Lower lobe of right lung (tissue), 2 donors: ENCODE measurements around the gene GTF3C2. TPM values are rescaled to one million over a fixed set of nuclear protein-coding genes. Genes with fewer than 3 reads are reported as not detected.

Experiments used
- ATAC-seq, 2 donors: fragments of 200-7000 bp; cut with Tn5 transposase; one replicate each; pipeline ENCODE4 v1.9.1; 2020 to 2022; ENCODE audit warnings: mild to moderate bottlenecking in 2 of 2, moderate library complexity in 2 of 2
- DNase-seq: peaks from one replicate; pipeline ENCODE4 v3.0.0-alpha.2; 2020
- H3K27ac ChIP-seq: fragments of 200-600 bp; one replicate; pipeline ENCODE4 v1.8.0; 2022
- H3K27me3 ChIP-seq: fragments of 200-600 bp; one replicate; pipeline ENCODE4 v1.8.0; 2022; ENCODE audit warnings: low read depth
- H3K36me3 ChIP-seq: fragments of 200-600 bp; one replicate; pipeline ENCODE4 v1.8.0; 2022; ENCODE audit warnings: mild to moderate bottlenecking
- H3K4me1 ChIP-seq: fragments of 200-600 bp; one replicate; pipeline ENCODE4 v1.8.0; 2022
- H3K4me3 ChIP-seq: fragments of 200-600 bp; one replicate; pipeline ENCODE4 v1.8.0; 2022; ENCODE audit warnings: mild to moderate bottlenecking
- H3K9me3 ChIP-seq: fragments of 200-600 bp; one replicate; pipeline ENCODE4 v1.8.0; 2022
- CTCF ChIP-seq: fragments of 200-600 bp; IDR thresholded peaks from one replicate; pipeline ENCODE4 v1.8.0; 2022; ENCODE audit warnings: antibody characterized with exemption, mild to moderate bottlenecking
- intact Hi-C: fragments of 100-400 bp; cut with DNase I; formaldehyde crosslinking; loops from one replicate; pipeline ENCODE4 v1.11.0; 2022
- total RNA-seq: library from RNA; stranded (reverse); fragmentation: NEBNext Ultra II Directional; extraction: Animal tissue kit (Norgen Biotek cat#: 25700); gene quantifications from one replicate; pipeline ENCODE4 v1.2.1, GENCODE V29; 2021
- donor health status: DM: no; HTN: yes; CAD: no; lungs with severe emphysema.

The GTF3C2 gene
- total RNA-seq, 1 donor from 2014 or later, result 56.4 TPM

GRCh38 chr2:27315122-27315521 is 41.4 kb downstream of the GTF3C2 start:
- H3K36me3 ChIP-seq, result peaks cover 29% of the 10 kb centered on the region
- no peaks in the 10 kb centered on the region for H3K27me3 ChIP-seq
- no peak overlapping the region for H3K27ac ChIP-seq
- DNase-seq, result no peak
- no peak for TF ChIP-seq CTCF
- ATAC-seq, result no peak
- no peaks in the 10 kb centered on the region for H3K9me3 ChIP-seq
- intact Hi-C loops, result no loop called here
- H3K4me1 ChIP-seq, result peaks cover 5% of the 10 kb centered on the region
- no peak overlapping the region for H3K4me3 ChIP-seq

- DNase-seq (peak; percentile 25), ATAC-seq (no peak)
Observed at GRCh38 chr2:27314709-27315108, 41.9 kb downstream of the GTF3C2 start.

GRCh38 chr2:27313882-27314645 is 42.5 kb downstream of the GTF3C2 start:
- Histone ChIP-seq H3K27ac (no peak overlapping the region), H3K4me1 (peaks cover 5% of the 10 kb centered on the region), H3K36me3 (peaks cover 37% of the 10 kb centered on the region), H3K9me3 (no peaks in the 10 kb centered on the region), H3K4me3 (no peak overlapping the region), H3K27me3 (peaks cover under 1% of the 10 kb centered on the region)
- TF ChIP-seq CTCF, result no peak
- ATAC-seq (no peak), DNase-seq (peak; percentile 4)
- intact Hi-C loops, result no loop called here

More at GRCh38 chr2:27314709-27315108, 41.9 kb downstream of the GTF3C2 start:
- H3K9me3 ChIP-seq, result no peaks in the 10 kb centered on the region
- no peak for TF ChIP-seq CTCF
- H3K27me3 ChIP-seq, result no peaks in the 10 kb centered on the region
- no peak overlapping the region for H3K27ac ChIP-seq
- intact Hi-C loops, result no loop called here
- H3K4me1 ChIP-seq, result peaks cover 5% of the 10 kb centered on the region
- H3K4me3 ChIP-seq, result no peak overlapping the region
- peaks cover 32% of the 10 kb centered on the region for H3K36me3 ChIP-seq

GRCh38 chr2:27312152-27312551 is 44.4 kb downstream of the GTF3C2 start:
- no peak overlapping the region for H3K4me3 ChIP-seq
- ATAC-seq (no peak), DNase-seq (peak; percentile 3)
- peaks cover 33% of the 10 kb centered on the region for H3K36me3 ChIP-seq
- no peak overlapping the region for H3K27ac ChIP-seq
- TF ChIP-seq CTCF, result no peak
- peaks cover 19% of the 10 kb centered on the region for H3K27me3 ChIP-seq
- H3K4me1 ChIP-seq, result peaks cover 8% of the 10 kb centered on the region
- intact Hi-C loops, result no loop called here
- H3K9me3 ChIP-seq, result no peaks in the 10 kb centered on the region

- Histone ChIP-seq H3K27me3 (peaks cover 41% of the 10 kb centered on the region), H3K27ac (no peak overlapping the region), H3K36me3 (peaks cover 23% of the 10 kb centered on the region), H3K4me3 (no peak overlapping the region), H3K4me1 (peaks cover 14% of the 10 kb centered on the region), H3K9me3 (no peaks in the 10 kb centered on the region)
- intact Hi-C loops, result no loop called here
- TF ChIP-seq CTCF, result no peak
- ATAC-seq (no peak), DNase-seq (no peak)
Observed at GRCh38 chr2:27309651-27310050, 46.9 kb downstream of the GTF3C2 start.
